Smooth muscle cell (in vitro differentiated cells): ENCODE measurements around the gene BCAP31. TPM values are rescaled to one million over a fixed set of nuclear protein-coding genes. Genes with fewer than 3 reads are reported as not detected.

Source experiments
- DNase-seq: peaks from one replicate; lab custom pipeline; 2025; ENCODE audit not compliant: unreplicated experiment; lab: John Stamatoyannopoulos, UW
- H2AFZ ChIP-seq: fragments of 200-600 bp; sonication (generic); 2 replicates; pipeline ENCODE4 v1.6.0; 2016; ENCODE audit warnings: antibody characterized with exemption, low read depth, mild to moderate bottlenecking
- H3F3A ChIP-seq: fragments of 200-600 bp; sonication (generic); 2 replicates; pipeline ENCODE4 v1.6.0; 2017; ENCODE audit warnings: antibody characterized with exemption, low read depth
- H3K27ac ChIP-seq: fragments of 200-600 bp; sonication (generic); 2 replicates; pipeline ENCODE4 v1.5.1; 2016; ENCODE audit warnings: low read depth, mild to moderate bottlenecking
- H3K27me3 ChIP-seq: fragments of 200-600 bp; sonication (generic); 2 replicates; pipeline ENCODE4 v1.6.1; 2016; ENCODE audit warnings: low read depth, mild to moderate bottlenecking
- H3K36me3 ChIP-seq: fragments of 200-600 bp; sonication (generic); 2 replicates; pipeline ENCODE4 v1.5.1; 2016; ENCODE audit warnings: low read depth
- H3K4me1 ChIP-seq: fragments of 200-600 bp; sonication (generic); 2 replicates; pipeline ENCODE4 v1.5.1; 2016; ENCODE audit warnings: low read depth
- H3K4me2 ChIP-seq: fragments of 200-600 bp; sonication (generic); 2 replicates; pipeline ENCODE4 v1.6.0; 2016; ENCODE audit warnings: mild to moderate bottlenecking
- H3K4me3 ChIP-seq: fragments of 200-600 bp; sonication (generic); 2 replicates; pipeline ENCODE4 v1.5.1; 2016; ENCODE audit warnings: mild to moderate bottlenecking
- H3K79me2 ChIP-seq: fragments of 200-600 bp; sonication (generic); 2 replicates; pipeline ENCODE4 v1.6.0; 2016; ENCODE audit warnings: low read depth, mild to moderate bottlenecking
- H3K9ac ChIP-seq: fragments of 200-600 bp; sonication (generic); 2 replicates; pipeline ENCODE4 v1.6.0; 2016; ENCODE audit warnings: low read depth
- H3K9me3 ChIP-seq: fragments of 200-600 bp; sonication (generic); replicated peaks from 2 replicates; pipeline ENCODE4 v1.5.1; 2016; ENCODE audit warnings: low read depth
- H4K20me1 ChIP-seq: fragments of 200-600 bp; sonication (generic); 2 replicates; pipeline ENCODE4 v1.6.0; 2016; ENCODE audit warnings: low read depth
- WGBS: methylation state at CpG from one replicate; pipeline ENCODE4 v1.1.7; 2016; ENCODE audit warnings: low lambda C conversion rate; 5-methylcytosine and 5-hydroxymethylcytosine counted together
- polyA plus RNA-seq: library from polyadenylated mRNA; unstranded; fragments of >200 nt; fragmentation: Nextera tagmentation; extraction: Ambion mirVana; gene quantifications from 2 replicates; pipeline ENCODE4 v1.2.1, GENCODE V29; 2016
- total RNA-seq: library from RNA; depleted of rRNA; stranded (reverse); fragments of >200 nt; gene quantifications from 2 replicates; pipeline ENCODE4 v1.2.3, GENCODE V29; 2014
- TF ChIP-seq, protein P1 (sequence below): fragments of 200-600 bp; sonication (generic); IDR thresholded peaks from 2 replicates; pipeline ENCODE4 v1.5.1; 2017; ENCODE audit warnings: borderline replicate concordance, mild to moderate bottlenecking, antibody characterized with exemption; ENCODE audit not compliant: insufficient read depth, poor library complexity, severe bottlenecking

BCAP31 gene
- total and polyA plus RNA-seq, 2 experiments from 2014 or later = 139 to 207 TPM

DNA sequence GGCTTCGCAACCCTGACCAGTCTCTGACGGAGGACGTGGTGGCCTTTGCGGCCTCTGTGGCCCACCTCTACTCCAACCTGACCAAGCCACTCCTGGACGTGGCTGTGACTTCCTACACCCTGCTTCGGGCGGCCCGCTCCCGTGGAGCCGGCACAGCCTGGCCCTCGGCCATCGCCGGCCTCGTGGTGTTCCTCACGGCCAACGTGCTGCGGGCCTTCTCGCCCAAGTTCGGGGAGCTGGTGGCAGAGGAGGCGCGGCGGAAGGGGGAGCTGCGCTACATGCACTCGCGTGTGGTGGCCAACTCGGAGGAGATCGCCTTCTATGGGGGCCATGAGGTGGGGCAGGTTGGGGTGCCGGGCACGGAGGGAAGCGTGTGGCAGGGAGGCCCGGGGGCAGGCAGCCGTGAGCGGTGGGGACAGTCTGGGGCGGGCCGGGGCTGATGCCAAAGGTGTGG, 1.7 kb upstream of the BCAP31 start:
- H3K36me3 ChIP-seq = no peaks in the 10 kb centered on the region
- no peaks in the 10 kb centered on the region for H3K9me3 ChIP-seq
- peak overlapping the region; percentile 26 for H3K4me3 ChIP-seq
- DNase-seq = no peak
- 88% methylated on average over 29 of the region's 35 CpGs for WGBS
- H3K27me3 ChIP-seq = no peaks in the 10 kb centered on the region
- no peak overlapping the region for H3K9ac ChIP-seq
- H2AFZ ChIP-seq = no peak overlapping the region
- TF ChIP-seq, protein P1, sequence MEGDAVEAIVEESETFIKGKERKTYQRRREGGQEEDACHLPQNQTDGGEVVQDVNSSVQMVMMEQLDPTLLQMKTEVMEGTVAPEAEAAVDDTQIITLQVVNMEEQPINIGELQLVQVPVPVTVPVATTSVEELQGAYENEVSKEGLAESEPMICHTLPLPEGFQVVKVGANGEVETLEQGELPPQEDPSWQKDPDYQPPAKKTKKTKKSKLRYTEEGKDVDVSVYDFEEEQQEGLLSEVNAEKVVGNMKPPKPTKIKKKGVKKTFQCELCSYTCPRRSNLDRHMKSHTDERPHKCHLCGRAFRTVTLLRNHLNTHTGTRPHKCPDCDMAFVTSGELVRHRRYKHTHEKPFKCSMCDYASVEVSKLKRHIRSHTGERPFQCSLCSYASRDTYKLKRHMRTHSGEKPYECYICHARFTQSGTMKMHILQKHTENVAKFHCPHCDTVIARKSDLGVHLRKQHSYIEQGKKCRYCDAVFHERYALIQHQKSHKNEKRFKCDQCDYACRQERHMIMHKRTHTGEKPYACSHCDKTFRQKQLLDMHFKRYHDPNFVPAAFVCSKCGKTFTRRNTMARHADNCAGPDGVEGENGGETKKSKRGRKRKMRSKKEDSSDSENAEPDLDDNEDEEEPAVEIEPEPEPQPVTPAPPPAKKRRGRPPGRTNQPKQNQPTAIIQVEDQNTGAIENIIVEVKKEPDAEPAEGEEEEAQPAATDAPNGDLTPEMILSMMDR = no peak
- H3F3A ChIP-seq = no peaks in the 10 kb centered on the region
- peak overlapping the region; percentile 63 for H3K27ac ChIP-seq
- H3K4me2 ChIP-seq = peak overlapping the region; percentile 86
- peaks cover 29% of the 10 kb centered on the region for H3K79me2 ChIP-seq
- peaks cover 18% of the 10 kb centered on the region for H4K20me1 ChIP-seq
- peaks cover 12% of the 10 kb centered on the region for H3K4me1 ChIP-seq

DNA sequence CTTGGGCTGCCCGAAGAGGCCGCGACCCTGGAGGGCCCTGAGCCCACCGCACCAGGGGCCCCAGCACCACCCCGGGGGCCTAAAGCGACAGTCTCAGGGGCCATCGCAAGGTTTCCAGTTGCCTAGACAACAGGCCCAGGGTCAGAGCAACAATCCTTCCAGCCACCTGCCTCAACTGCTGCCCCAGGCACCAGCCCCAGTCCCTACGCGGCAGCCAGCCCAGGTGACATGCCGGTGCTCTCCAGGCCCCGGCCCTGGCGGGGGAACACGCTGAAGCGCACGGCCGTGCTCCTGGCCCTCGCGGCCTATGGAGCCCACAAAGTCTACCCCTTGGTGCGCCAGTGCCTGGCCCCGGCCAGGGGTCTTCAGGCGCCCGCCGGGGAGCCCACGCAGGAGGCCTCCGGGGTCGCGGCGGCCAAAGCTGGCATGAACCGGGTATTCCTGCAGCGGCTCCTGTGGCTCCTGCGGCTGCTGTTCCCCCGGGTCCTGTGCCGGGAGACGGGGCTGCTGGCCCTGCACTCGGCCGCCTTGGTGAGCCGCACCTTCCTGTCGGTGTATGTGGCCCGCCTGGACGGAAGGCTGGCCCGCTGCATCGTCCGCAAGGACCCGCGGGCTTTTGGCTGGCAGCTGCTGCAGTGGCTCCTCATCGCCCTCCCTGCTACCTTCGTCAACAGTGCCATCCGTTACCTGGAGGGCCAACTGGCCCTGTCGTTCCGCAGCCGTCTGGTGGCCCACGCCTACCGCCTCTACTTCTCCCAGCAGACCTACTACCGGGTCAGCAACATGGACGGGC, 1.0 kb upstream of the BCAP31 start:
- Histone ChIP-seq H2AFZ (no peak overlapping the region), H3K9ac (no peak overlapping the region), H3K27ac (peak overlapping the region; percentile 63)

DNA sequence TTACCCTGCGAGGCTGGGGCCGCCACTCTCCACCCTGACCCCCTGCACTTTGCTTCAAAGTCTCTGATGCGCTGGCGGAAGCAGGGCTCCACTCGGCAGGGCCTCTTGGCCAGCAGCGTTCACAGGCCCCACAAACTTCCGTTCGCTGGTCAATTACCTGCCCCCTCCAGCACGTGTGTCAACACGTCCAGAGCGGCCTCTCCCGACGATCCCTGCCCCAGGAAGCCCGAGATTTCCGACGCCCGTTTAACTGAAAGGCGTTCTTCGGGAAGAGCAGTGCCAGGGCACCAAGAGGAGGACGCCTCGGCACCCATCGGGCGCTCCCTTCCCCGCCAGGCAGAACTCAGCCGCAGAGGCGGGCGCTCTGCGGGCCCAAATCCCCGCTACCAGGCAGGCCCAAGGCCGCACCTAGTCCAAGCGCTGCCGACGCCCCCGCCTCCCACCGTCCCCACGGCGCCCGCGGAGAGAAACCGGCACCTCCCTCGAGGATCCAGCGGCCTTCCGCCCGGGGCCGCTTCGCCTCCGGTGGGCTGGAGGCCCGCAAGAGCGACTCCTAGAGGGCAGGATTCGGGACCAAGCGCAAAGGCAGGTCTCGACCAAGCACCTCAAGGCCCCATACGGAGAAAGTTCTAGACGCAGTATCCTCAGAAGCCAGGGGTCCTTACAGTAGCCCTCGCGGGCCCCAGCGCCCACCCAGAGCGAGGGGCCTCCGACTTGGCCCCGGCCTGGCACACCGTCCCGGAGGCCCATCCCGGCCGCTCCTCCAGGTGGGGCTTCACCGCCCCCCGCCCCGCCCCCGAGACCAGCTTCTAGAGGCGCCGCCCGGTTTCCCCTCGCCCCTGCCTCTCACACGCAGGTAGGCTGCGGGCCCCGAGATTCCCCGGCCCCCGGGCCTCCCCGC, 586 bp downstream of the BCAP31 start:
- H3F3A ChIP-seq = no peaks in the 10 kb centered on the region
- H3K27me3 ChIP-seq = no peaks in the 10 kb centered on the region
- no peaks in the 10 kb centered on the region for H3K36me3 ChIP-seq
- 46% methylated on average over 54 of the region's 78 CpGs for WGBS
- no peaks in the 10 kb centered on the region for H3K9me3 ChIP-seq
- TF ChIP-seq, protein P1 = peak; percentile 26
- H2AFZ ChIP-seq = no peak overlapping the region
- peak overlapping the region; percentile 70 for H3K27ac ChIP-seq
- no peak for DNase-seq
- peak overlapping the region; percentile 86 for H3K4me2 ChIP-seq
- H4K20me1 ChIP-seq = peaks cover 25% of the 10 kb centered on the region
- peak overlapping the region; percentile 72 for H3K4me3 ChIP-seq
- H3K4me1 ChIP-seq = peaks cover 12% of the 10 kb centered on the region
- H3K9ac ChIP-seq = peak overlapping the region; percentile 69
- H3K79me2 ChIP-seq = peaks cover 31% of the 10 kb centered on the region

More for the DNA sequence above, 1.0 kb upstream of the BCAP31 start:
- TF ChIP-seq, protein P1 = no peak
- Histone ChIP-seq H3K9me3 (no peaks in the 10 kb centered on the region), H3K27me3 (no peaks in the 10 kb centered on the region), H3F3A (no peaks in the 10 kb centered on the region), H3K36me3 (no peaks in the 10 kb centered on the region), H3K4me3 (peak overlapping the region; percentile 72), H3K79me2 (peaks cover 31% of the 10 kb centered on the region), H3K4me2 (peak overlapping the region; percentile 86), H3K4me1 (peaks cover 12% of the 10 kb centered on the region), H4K20me1 (peaks cover 22% of the 10 kb centered on the region)
- 86% methylated on average over 52 of the region's 55 CpGs for WGBS
- DNase-seq = no peak
